Loucy (cell line): ENCODE data around the gene CATSPER1.

Experiments
- H2AFZ ChIP-seq: fragments of 200-600 bp; sonication (generic); 2 replicates; pipeline ENCODE4 v1.6.0; 2016; ENCODE audit warnings: antibody characterized with exemption, mild to moderate bottlenecking, low read length, moderate library complexity
- H3F3A ChIP-seq: fragments of 200-600 bp; 2 replicates; pipeline ENCODE4 v1.6.0; 2016; ENCODE audit warnings: antibody characterized with exemption, low read depth, mild to moderate bottlenecking
- H3K27me3 ChIP-seq: fragments of 200-600 bp; sonication (generic); 2 replicates; pipeline ENCODE4 v1.6.1; 2014; ENCODE audit warnings: low read length, mild to moderate bottlenecking; ENCODE audit not compliant: insufficient read depth, poor library complexity, severe bottlenecking
- H3K36me3 ChIP-seq: fragments of 200-600 bp; sonication (generic); 2 replicates; pipeline ENCODE4 v1.6.1; 2016; ENCODE audit warnings: low read length; ENCODE audit not compliant: insufficient read depth
- H3K4me1 ChIP-seq: fragments of 200-600 bp; sonication (generic); 2 replicates; pipeline ENCODE4 v1.5.1; 2014; ENCODE audit warnings: low read length, mild to moderate bottlenecking; ENCODE audit not compliant: insufficient read depth, poor library complexity, severe bottlenecking
- H3K4me2 ChIP-seq: fragments of 200-600 bp; sonication (generic); 2 replicates; pipeline ENCODE4 v1.6.0; 2014; ENCODE audit warnings: antibody characterized with exemption, low read length, low read depth, mild to moderate bottlenecking; ENCODE audit not compliant: poor library complexity, severe bottlenecking
- H3K4me3 ChIP-seq: fragments of 200-600 bp; sonication (generic); 2 replicates; pipeline ENCODE4 v1.5.1; 2014; ENCODE audit warnings: low read length, mild to moderate bottlenecking, mixed read lengths; ENCODE audit not compliant: poor library complexity, severe bottlenecking
- H3K79me2 ChIP-seq: fragments of 200-600 bp; sonication (generic); 2 replicates; pipeline ENCODE4 v1.6.1; 2014; ENCODE audit warnings: low read length; ENCODE audit not compliant: insufficient read depth
- H3K9ac ChIP-seq: fragments of 200-600 bp; sonication (generic); 2 replicates; pipeline ENCODE4 v1.6.0; 2014; ENCODE audit warnings: mild to moderate bottlenecking, low read depth, low read length, moderate library complexity; ENCODE audit not compliant: poor library complexity, severe bottlenecking
- H3K9me2 ChIP-seq: fragments of 200-600 bp; sonication (generic); replicated peaks from 2 replicates; pipeline ENCODE4 v1.6.1; 2016; ENCODE audit warnings: low read depth, low read length, mixed read lengths
- H3K9me3 ChIP-seq: fragments of 200-600 bp; sonication (generic); 2 replicates; pipeline ENCODE4 v1.6.1; 2014; ENCODE audit warnings: mild to moderate bottlenecking, antibody characterized with exemption, low read length, low read depth; ENCODE audit not compliant: insufficient read depth
- H4K20me1 ChIP-seq: fragments of 200-600 bp; sonication (generic); 2 replicates; pipeline ENCODE4 v1.6.0; 2014; ENCODE audit warnings: antibody characterized with exemption, low read length, mild to moderate bottlenecking; ENCODE audit not compliant: insufficient read depth, poor library complexity, severe bottlenecking
- CTCF ChIP-seq: fragments of 200-600 bp; sonication (generic); conservative IDR thresholded peaks from 2 replicates; pipeline ENCODE4 v1.5.1; 2014; ENCODE audit warnings: mild to moderate bottlenecking, antibody characterized with exemption, low read length
- EZH2phosphoT487 ChIP-seq: fragments of 200-600 bp; IDR thresholded peaks from 2 replicates; pipeline ENCODE4 v1.6.1; 2018; ENCODE audit warnings: antibody characterized with exemption, mild to moderate bottlenecking, moderate library complexity, borderline replicate concordance

CATSPER1 gene

DNA sequence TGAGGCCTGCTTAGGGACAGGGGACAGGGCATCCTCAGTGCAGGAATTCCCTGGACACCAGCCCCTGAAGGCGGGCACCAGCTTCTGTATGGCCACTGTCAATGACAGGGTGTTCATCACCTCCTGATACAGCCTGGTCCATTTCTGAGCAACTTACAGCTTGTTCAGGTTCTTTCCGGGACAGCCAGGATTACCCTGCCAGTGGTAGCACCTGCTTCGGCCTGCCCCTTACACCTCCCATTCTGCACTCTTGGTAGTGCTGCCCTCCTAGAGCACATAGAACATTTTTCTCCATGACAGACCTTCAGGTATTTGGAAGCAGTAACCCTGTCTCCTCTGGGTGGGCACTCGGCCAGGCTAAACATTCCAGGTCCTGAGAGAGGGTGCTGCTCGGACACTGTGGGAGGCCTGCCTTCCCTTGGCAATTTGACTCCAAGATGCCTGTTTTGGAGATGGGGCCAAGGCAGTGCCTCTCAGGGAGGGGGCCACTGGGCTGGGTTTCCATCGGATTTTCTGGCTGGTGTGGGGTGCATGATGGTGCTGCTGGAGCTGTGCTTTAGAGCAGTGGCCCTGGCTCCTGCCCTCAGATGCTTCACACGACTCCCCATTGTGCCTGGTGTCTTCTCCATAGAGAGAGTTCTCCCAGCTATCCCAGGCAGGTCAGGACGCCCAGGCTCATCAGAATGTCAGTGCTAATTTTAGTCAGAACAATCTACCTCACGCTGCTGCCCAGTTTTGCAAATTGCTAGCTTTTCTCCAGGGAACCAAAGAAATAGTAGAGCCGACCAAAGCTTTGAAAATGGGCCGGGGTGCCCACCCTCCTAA lies 21.5 kb upstream of the CATSPER1 start:
- peaks cover 5% of the 10 kb centered on the region for H4K20me1 ChIP-seq
- no peaks in the 10 kb centered on the region for H3K9me2 ChIP-seq
- H3K4me1 ChIP-seq, result peaks cover 16% of the 10 kb centered on the region
- H3K79me2 ChIP-seq, result peaks cover 6% of the 10 kb centered on the region
- no peaks in the 10 kb centered on the region for H3F3A ChIP-seq
- no peaks in the 10 kb centered on the region for H3K27me3 ChIP-seq
- H3K9ac ChIP-seq, result no peak overlapping the region
- no peaks in the 10 kb centered on the region for H3K9me3 ChIP-seq
- H3K4me3 ChIP-seq, result no peak overlapping the region
- no peak overlapping the region for H2AFZ ChIP-seq
- TF ChIP-seq EZH2phosphoT487, result no peak
- TF ChIP-seq CTCF, result no peak
- no peak overlapping the region for H3K4me2 ChIP-seq
- no peaks in the 10 kb centered on the region for H3K36me3 ChIP-seq

GRCh38 chr11:66046901-66047300 lies 20.6 kb upstream of the CATSPER1 start:
- Histone ChIP-seq H3K79me2 (no peaks in the 10 kb centered on the region), H3K9me2 (no peaks in the 10 kb centered on the region), H3K4me3 (no peak overlapping the region), H3K27me3 (no peaks in the 10 kb centered on the region), H3K9me3 (no peaks in the 10 kb centered on the region), H4K20me1 (no peaks in the 10 kb centered on the region), H2AFZ (no peak overlapping the region), H3K36me3 (no peaks in the 10 kb centered on the region), H3K9ac (no peak overlapping the region), H3F3A (no peaks in the 10 kb centered on the region), H3K4me1 (peaks cover 15% of the 10 kb centered on the region), H3K4me2 (no peak overlapping the region)
- no peak for TF ChIP-seq EZH2phosphoT487

DNA sequence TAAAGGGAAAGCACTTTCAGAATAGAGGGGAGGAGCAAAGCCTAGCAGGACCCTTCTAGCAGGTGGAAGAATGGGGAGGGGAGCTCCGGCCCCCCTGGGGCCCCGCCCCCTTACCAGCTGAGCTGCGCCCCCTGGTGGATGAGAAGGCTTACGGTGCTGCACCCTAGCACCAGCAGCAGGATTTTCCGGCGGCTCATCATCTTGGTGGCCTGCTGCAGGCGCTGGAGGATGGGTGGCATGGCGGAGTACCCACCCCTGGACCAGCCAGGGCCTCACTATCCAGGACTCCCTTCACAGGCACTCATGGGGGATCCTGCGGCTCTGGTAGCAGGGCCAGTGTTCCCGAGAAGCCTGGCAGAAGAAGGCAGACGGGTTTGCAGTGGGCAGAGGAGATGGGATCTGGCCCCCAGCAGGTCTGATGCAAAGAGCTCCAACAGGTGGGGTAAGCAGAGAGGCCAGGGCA lies 18.9 kb upstream of the CATSPER1 start:
- peak overlapping the region; percentile 64 for H2AFZ ChIP-seq
- H3K4me1 ChIP-seq, result peaks cover 4% of the 10 kb centered on the region
- H4K20me1 ChIP-seq, result no peaks in the 10 kb centered on the region
- no peaks in the 10 kb centered on the region for H3F3A ChIP-seq
- no peak overlapping the region for H3K9ac ChIP-seq
- H3K9me3 ChIP-seq, result no peaks in the 10 kb centered on the region
- no peaks in the 10 kb centered on the region for H3K27me3 ChIP-seq
- no peaks in the 10 kb centered on the region for H3K79me2 ChIP-seq
- peak overlapping the region; percentile 13 for H3K4me3 ChIP-seq
- H3K4me2 ChIP-seq, result peak overlapping the region; percentile 31
- peak; percentile 94 for TF ChIP-seq CTCF
- no peak for TF ChIP-seq EZH2phosphoT487
- no peaks in the 10 kb centered on the region for H3K9me2 ChIP-seq
- no peaks in the 10 kb centered on the region for H3K36me3 ChIP-seq
